Hindlimb muscle (tissue), 1 donor: ENCODE measurements around the gene ARHGAP6. TPM values are rescaled to one million over a fixed set of nuclear protein-coding genes. Genes with fewer than 3 reads are reported as not detected.

ENCODE experiments used
- DNase-seq: peaks from one replicate; pipeline ENCODE4 v3.0.0-alpha.2; 2013
- polyA plus RNA-seq: library from polyadenylated mRNA; unstranded; fragments of 120-200 nt; gene quantifications from one replicate; pipeline ENCODE4 v1.2.1, GENCODE V29; 2013; ENCODE audit not compliant: insufficient read length

ARHGAP6 gene
- polyA plus RNA-seq, 1 donor, result 12.8 TPM

- no peak for DNase-seq
Measured at GRCh38 chrX:11351375-11352295, 314.1 kb downstream of the ARHGAP6 start.

- DNase-seq, result no peak
Measured at GRCh38 chrX:11349661-11350337, 315.9 kb downstream of the ARHGAP6 start.

- no peak for DNase-seq
Measured at GRCh38 chrX:11349020-11349419, 316.7 kb downstream of the ARHGAP6 start.

GRCh38 chrX:11347300-11347699 is 318.4 kb downstream of the ARHGAP6 start:
- DNase-seq, result no peak

GRCh38 chrX:11346121-11346682 is 319.5 kb downstream of the ARHGAP6 start:
- DNase-seq, result no peak

GRCh38 chrX:11342673-11343072 is 323.0 kb downstream of the ARHGAP6 start:
- no peak for DNase-seq

- DNase-seq, result no peak
Measured at GRCh38 chrX:11341274-11342201, 324.2 kb downstream of the ARHGAP6 start.

GRCh38 chrX:11337292-11338009 is 328.3 kb downstream of the ARHGAP6 start:
- DNase-seq, result no peak

GRCh38 chrX:11336201-11336600 is 329.5 kb downstream of the ARHGAP6 start:
- no peak for DNase-seq

- DNase-seq, result no peak
Measured at GRCh38 chrX:11334165-11334564, 331.6 kb downstream of the ARHGAP6 start.

GRCh38 chrX:11331788-11332187 is 333.9 kb downstream of the ARHGAP6 start:
- no peak for DNase-seq

GRCh38 chrX:11329021-11329420 is 336.7 kb downstream of the ARHGAP6 start:
- DNase-seq, result no peak

GRCh38 chrX:11328134-11328533 is 337.6 kb downstream of the ARHGAP6 start:
- no peak for DNase-seq

GRCh38 chrX:11321986-11322385 is 343.7 kb downstream of the ARHGAP6 start:
- no peak for DNase-seq

GRCh38 chrX:11319806-11320520 is 345.8 kb downstream of the ARHGAP6 start:
- DNase-seq, result no peak

GRCh38 chrX:11311706-11312105 is 354.0 kb downstream of the ARHGAP6 start:
- peak; percentile 38 for DNase-seq

GRCh38 chrX:11309220-11309619 is 356.5 kb downstream of the ARHGAP6 start:
- no peak for DNase-seq

GRCh38 chrX:11305641-11306040 is 360.1 kb downstream of the ARHGAP6 start:
- no peak for DNase-seq

GRCh38 chrX:11304829-11305228 is 360.9 kb downstream of the ARHGAP6 start:
- no peak for DNase-seq

- DNase-seq, result no peak
Measured at GRCh38 chrX:11298600-11298999, 367.1 kb downstream of the ARHGAP6 start.

GRCh38 chrX:11296051-11296450 is 369.7 kb downstream of the ARHGAP6 start:
- no peak for DNase-seq
